ENCODE measurements around the gene P4HA3.

P4HA3 gene

DNA sequence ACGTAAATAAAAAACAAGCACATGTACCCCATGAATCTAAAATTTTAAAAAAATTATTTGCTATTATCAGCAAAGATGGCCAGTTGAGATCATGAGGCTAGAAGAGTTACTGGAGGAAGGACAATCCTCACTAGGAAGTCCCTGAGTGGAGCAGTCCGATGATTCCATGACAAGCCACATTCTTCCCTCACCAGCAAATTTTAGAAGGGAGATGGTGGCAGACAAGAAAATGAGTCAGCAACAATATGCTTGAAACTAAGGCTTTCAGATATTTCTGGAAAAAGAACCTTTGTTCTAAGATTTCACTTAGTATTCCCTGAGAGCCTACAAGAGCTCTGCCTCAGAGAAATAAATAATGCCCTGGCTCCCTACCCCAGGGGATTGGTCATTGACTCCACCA, 34.9 kb downstream of the P4HA3 start:
- in situ Hi-C loops (cut with MboI; ENCODE audit: low pct_unique_long_range_greater_than_20kb, low sequenced_read_pairs): no loop called here
- no peak for DNase-seq

DNA sequence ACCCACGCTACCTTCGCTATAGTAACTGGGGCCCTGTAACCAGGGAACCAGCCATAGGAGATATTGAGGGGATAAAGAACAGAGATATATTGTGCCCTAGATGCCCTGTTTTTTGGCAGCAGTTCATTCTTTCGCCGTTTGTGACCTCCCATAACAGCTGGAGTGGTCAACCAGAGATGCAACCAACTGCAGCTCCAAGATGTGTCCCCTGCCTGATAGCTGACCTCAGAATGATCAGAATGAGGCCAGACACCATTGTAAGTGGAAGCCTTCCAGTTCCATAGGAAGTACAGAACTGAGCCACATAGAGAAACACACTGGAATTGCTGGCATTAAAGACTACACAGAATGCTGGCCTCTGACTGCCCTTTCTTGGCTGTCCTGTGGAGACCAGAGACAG, 39.2 kb downstream of the P4HA3 start:
- in situ Hi-C loops (cut with MboI; ENCODE audit: low pct_unique_long_range_greater_than_20kb, low sequenced_read_pairs): loop anchor here (25.0 kb wide), 1 partner anchor 290 kb away; no protein-coding TSS in a partner anchor
- no peak for DNase-seq

DNA sequence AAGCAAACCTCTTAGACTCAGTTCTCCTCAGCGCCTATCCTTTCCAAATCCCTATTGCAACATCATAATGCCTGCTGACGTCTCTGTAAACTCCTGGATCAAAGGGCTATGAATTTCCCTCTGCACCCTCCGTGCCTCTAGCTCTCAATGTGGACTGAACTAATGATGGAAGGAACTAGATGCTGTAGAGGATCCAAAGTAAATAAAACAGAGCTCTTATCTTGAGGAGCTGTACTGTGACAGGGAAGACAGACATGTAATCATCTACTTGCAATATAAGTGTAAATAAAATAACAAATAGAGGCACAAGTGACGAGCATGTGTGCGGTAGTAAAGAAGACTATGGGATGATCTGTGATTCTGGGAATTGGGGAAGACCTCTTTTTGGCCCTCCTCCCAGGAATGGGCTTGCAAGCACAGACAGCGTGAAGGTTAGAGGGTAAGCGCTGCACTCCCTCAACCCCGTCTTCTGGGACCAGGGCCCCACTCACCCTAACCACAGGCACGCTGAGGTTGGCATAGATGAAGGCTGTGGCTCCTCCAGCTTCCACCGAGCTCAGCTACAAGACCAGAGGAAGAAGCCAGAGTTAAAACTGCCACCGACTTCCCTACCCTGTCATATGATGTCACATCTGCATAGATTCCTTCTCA, 42.2 kb downstream of the P4HA3 start:
- in situ Hi-C loops (cut with MboI; ENCODE audit: low pct_unique_long_range_greater_than_20kb, low sequenced_read_pairs): loop anchor here (10.0 to 25.0 kb wide), 2 partner anchors 176 to 293 kb away; no protein-coding TSS in a partner anchor
- peak; percentile 27 for DNase-seq

DNA sequence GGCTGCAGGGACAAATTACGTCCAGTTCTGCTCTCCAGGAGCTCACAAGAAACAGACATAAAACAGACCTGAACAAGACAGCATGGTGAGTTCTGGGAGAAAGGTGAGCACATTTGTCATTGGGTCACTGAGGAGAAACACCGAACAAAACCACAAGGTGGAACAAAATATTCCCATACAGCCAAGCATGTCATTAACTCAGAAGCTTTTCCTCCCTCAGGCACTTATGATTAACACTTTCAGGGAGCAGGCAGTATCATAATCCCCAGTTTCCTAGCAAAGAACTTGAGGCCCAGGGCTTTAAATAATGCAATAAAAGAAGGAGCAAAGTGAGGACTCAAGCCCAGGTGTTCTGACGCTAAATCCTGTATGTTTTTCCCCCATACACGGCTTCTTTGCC, 43.0 kb downstream of the P4HA3 start:
- in situ Hi-C loops (cut with MboI; ENCODE audit: low pct_unique_long_range_greater_than_20kb, low sequenced_read_pairs): loop anchor here (10.0 to 25.0 kb wide), 2 partner anchors 176 to 294 kb away; no protein-coding TSS in a partner anchor
- DNase-seq: no peak

DNA sequence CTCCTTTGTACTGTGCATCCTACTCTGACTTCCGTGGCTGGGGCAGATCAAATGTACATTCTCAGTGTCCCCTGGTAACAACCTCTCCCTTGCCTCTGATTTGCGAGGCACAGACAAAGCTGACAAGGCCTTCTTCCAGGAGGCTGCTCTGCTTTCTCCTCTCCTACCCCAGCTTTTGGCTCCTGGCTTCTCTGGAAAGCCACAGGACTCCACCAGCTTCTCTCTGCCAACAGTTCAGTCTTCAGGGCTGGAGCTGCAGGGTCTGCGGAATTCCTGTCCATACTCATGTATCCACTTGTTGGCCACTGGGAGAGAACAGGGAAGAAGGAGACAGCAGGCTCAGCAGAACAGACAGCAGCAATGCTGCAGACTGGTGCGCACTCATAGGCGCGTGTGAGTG, 44.4 kb downstream of the P4HA3 start:
- in situ Hi-C loops (cut with MboI; ENCODE audit: low pct_unique_long_range_greater_than_20kb, low sequenced_read_pairs): loop anchor here (10.0 to 25.0 kb wide), 2 partner anchors 178 to 295 kb away; no protein-coding TSS in a partner anchor

DNA sequence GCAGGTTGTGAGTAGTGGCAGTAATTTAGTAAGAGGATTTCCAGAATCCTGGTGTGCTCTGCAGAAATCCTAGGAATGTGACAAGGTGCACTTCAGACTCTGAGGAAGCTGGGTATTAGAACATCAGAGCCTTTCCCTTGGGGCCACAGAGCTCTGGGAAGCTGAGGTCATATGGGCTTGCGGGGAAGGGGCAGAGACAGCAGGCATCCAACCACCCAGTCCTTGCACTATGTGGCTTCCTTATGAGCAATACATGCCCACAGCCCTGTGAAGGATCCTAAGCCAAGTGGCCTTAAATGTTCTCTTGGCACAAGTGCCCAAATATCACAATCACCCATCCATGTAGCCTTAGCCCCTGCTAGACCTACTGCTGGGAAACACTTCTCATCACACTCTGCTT, 46.2 kb downstream of the P4HA3 start:
- in situ Hi-C loops (cut with MboI; ENCODE audit: low pct_unique_long_range_greater_than_20kb, low sequenced_read_pairs): loop anchor here (10.0 to 25.0 kb wide), 2 partner anchors 180 to 297 kb away; no protein-coding TSS in a partner anchor
- no peak for DNase-seq

More for the DNA sequence above, 44.4 kb downstream of the P4HA3 start:
- DNase-seq: no peak

DNA sequence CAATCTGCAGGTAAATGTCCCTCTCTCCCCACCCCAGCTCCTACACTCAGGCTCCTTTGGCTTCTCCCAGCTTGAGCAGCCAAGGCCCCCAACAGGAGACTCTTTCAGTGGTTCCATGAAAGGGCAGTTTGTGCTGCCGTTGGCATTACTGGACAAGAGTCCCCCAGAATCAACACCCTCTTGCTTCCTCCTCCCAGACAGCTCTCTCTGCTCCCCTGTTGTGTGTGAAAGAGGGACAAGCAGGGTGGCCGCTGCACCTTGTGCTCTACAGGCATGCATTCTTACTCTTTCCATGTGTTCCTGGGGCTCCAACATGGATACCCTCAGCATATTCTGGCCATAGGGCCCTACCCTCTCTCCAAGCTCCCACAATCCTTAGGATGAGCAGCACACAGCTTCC, 48.7 kb downstream of the P4HA3 start:
- in situ Hi-C loops (cut with MboI; ENCODE audit: low pct_unique_long_range_greater_than_20kb, low sequenced_read_pairs): loop anchor here (10.0 to 25.0 kb wide), 2 partner anchors 182 to 300 kb away; no protein-coding TSS in a partner anchor

DNA sequence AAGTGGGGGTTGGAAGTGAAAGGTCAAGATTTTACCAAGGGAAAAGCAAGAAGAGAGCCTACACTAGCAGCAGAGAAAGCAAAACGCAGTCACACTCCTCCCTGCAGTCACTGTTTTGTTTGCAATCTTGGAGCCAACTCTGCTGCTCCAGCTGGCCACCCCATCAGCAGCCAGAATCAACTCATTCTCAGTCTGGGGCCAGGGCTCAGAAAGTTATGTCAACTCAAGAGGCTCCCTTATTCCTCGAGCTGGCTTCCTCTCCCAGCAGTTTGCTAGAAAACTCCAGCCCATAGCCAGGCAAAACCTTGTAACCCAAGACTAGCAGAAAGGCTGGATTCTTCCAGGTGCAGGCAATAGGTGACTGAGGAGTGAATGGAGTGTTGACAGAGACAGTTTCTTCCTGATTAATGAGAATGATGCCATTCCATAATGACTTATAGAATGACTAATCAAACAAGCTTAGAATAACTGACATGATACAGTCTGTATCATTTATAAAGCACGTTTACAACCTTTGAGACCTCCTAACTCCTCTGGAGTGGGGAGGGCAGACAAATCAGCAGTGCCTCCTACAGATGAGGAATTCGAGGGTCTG, 53.4 kb downstream of the P4HA3 start:
- DNase-seq: no peak
- in situ Hi-C loops (cut with MboI; ENCODE audit: low pct_unique_long_range_greater_than_20kb, low sequenced_read_pairs): loop anchor here (25.0 kb wide), 1 partner anchor 304 kb away; no protein-coding TSS in a partner anchor

More for the DNA sequence above, 48.7 kb downstream of the P4HA3 start:
- no peak for DNase-seq

DNA sequence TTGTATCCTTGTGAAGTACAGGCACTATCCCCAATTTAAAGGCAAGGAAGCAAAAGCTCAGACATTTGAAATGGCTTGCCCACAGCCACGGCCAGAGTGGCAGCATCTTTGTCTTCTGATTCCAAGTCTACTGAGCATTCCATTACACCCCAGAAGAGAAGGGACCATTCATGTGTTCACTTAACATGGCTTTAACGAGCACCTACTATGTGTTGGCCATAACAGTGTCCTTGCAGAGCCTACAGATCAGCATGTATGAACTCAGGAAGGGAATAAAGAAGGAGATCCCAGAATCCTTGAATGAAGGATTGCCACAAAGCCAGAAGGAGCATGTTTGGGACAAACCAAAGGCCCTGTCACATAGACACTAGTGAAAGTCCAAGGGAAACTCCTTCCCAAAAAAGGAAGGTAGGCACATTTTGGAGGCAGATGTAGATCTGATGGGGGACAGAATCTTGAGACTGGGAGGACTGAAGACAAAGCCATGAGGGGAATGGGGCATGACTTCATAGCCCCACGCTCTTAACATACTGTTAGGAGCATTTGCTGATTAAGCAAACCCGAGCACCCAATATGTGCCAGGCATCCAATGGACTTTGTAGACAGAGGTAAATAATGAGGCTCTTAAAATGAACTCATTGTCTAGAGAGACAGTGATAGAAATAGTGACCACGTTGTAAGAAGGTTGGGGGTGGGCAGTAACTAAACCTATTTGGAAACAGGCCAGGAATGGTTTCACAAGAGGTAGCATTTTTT, 54.9 kb downstream of the P4HA3 start:
- DNase-seq: no peak
- in situ Hi-C loops (cut with MboI; ENCODE audit: low pct_unique_long_range_greater_than_20kb, low sequenced_read_pairs): loop anchor here (25.0 kb wide), 1 partner anchor 306 kb away; no protein-coding TSS in a partner anchor

DNA sequence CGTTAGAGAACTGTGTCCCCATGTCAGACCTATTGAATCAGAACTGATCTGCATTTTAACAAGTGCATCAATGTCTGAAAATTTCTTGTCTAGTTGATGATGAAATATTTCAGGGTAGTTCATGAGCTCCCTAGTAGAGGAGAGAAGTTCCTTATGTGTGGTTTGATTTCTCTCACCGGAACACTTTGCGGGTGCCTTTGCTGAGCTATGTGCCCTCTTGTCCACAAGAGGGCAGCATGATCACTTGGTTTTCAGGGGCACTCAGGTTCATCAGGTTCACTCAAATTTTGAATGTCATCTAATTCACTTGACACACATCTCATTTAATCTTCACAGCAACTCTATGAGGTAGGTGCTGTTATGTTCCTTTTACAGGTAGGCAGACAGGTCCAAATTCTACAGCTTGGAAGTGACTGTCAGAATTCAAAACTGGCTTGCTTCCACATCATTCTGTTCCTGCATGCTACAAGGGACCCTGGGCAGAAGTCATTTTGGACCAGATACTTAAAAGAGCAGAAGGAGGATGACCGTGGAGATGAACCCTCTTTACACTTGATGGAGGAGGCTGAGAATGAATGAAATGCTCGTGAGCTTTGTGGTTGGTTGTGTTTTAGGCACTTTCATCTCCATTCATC, 55.6 kb downstream of the P4HA3 start:
- in situ Hi-C loops (cut with MboI; ENCODE audit: low pct_unique_long_range_greater_than_20kb, low sequenced_read_pairs): loop anchor here (25.0 kb wide), 1 partner anchor 306 kb away; no protein-coding TSS in a partner anchor
- DNase-seq: peak; percentile 86

DNA sequence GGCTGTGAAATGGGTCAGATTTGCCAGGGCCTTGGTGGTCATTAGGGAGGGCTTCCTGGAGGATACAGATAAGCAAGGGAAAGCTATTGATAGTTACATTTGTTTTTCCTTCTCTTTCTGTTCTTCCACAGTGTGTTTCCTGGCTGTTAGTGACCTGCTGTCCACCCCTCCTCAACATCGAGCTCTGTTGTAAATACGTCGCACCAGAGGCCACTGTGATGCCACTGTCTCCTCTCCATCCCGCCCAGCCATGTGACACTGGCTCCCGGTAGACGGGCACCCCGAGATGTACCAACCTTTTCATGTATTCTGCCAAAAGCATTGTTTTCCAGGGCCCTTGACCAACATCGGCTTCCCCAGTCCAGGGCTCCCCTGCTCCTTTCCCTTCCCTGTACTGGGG, 58.1 kb downstream of the P4HA3 start:
- DNase-seq: no peak
- in situ Hi-C loops (cut with MboI; ENCODE audit: low pct_unique_long_range_greater_than_20kb, low sequenced_read_pairs): loop anchor here (25.0 kb wide), 1 partner anchor 309 kb away; no protein-coding TSS in a partner anchor

DNA sequence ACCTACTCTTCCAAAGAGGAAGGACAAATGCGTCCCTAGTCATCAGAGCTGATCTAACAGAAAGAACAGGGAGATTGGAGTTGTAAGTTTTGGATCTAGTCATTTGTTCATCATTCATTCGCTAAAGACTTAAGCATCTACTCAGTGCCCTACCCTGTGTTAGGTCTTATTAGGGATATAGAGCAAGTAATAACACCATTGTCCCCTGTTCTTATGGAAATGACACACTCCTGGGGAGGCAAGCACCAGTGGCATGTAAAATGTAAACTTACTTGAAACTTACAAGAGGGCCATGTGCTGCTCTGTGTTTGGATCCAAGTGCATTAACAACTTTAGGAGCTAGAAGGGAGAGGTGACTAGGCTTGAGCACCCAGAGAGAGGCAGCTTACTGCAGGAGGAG, 61.9 kb downstream of the P4HA3 start:
- in situ Hi-C loops (cut with MboI; ENCODE audit: low pct_unique_long_range_greater_than_20kb, low sequenced_read_pairs): no loop called here

DNA sequence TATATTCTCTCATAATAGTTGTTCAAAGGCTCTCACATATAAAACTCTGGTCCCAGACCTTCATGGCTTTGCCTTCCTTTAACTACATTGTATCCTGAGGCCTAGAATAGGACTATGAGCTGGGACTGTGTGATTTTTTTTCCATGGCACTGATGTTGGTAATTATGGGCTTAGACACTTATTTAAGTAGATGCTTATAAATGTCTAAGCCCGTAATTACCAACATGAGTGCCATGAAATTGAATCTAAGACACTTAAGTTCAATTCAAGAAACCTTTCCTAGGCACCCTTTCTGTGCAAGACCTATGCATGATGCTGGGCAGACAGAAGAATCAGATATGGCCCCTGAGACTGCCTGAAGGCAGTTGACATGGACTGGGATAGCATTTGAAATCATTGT, 63.0 kb downstream of the P4HA3 start:
- DNase-seq: no peak
- in situ Hi-C loops (cut with MboI; ENCODE audit: low pct_unique_long_range_greater_than_20kb, low sequenced_read_pairs): no loop called here

More for the DNA sequence above, 61.9 kb downstream of the P4HA3 start:
- no peak for DNase-seq

DNA sequence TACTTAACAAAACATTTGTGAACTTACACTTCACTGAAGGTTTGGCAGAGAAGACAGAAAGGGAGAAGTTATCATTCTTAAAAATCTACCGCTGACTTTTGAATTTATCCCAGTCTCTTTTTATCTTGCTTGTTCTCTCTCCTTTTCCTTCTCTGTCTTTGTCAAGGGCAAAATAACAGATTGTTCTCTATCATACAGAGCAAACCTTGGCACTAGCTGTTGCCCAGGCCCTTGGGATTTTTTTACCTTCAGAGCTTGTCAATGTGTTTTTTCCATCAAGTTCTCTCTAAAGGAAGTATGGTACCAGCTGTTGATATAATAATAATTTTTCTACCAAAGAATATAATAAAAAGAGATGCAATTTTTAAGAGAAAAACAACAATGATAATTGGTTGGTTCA, 73.2 kb downstream of the P4HA3 start:
- no peak for DNase-seq
- in situ Hi-C loops (cut with MboI; ENCODE audit: low pct_unique_long_range_greater_than_20kb, low sequenced_read_pairs): no loop called here

DNA sequence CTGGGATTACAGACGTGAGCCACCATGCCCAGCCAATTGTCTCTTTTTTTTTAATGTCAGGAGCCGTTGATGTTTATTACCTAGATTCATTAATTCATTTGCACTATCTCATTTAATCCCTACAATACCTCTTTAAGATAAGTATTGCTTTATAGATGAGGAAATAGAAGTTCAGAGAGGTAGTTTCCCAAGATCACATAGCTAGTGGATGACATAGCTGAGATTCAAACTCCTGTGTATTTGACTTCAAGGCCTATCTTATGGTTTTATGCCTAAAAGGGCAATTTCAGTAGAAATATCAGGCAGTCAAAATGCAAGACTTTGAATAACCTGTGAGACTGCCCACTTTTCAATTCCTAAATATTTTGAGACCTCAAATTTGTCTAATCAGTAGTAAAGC, 73.9 kb downstream of the P4HA3 start:
- DNase-seq: no peak
- in situ Hi-C loops (cut with MboI; ENCODE audit: low pct_unique_long_range_greater_than_20kb, low sequenced_read_pairs): no loop called here

DNA sequence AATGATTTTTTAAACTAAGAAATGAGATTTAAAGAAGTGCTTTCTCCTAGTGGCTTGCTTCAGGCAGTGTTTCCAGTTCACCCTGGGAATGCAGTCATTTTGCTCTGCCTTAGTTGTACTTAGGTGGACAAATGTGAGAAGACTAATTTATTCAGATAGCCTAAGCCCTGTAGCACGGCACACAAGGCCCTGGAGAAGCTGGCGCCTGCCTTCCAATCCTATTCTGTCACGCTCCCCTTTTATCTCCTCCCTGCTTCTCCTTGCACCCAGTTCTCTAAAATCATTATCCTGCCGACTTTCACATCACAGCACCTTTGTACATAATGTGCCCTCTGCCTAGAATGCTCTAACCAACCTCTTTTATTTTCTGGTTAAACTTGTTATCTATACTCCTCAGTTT, 76.3 kb downstream of the P4HA3 start:
- in situ Hi-C loops (cut with MboI; ENCODE audit: low pct_unique_long_range_greater_than_20kb, low sequenced_read_pairs): no loop called here

DNA sequence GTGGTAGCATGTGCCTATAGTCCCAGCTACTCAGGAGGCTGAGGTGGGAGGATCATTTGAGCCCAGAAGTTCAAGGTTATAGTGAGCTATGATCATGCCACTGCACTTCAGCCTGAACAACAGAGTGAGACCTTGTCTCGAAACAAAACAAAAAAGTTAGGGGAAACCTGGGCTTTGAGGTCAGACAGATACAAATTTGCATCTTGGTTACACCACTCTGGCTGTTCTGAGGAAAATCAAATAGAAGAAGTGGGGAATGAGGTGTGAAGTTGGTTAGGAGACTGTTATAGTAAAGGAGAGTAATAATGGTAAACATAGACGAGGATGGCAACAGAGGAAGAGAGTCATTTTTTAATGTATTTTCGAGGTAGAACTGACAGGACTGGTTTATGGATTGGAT, 77.8 kb downstream of the P4HA3 start:
- no peak for DNase-seq
- in situ Hi-C loops (cut with MboI; ENCODE audit: low pct_unique_long_range_greater_than_20kb, low sequenced_read_pairs): no loop called here

More for the DNA sequence above, 76.3 kb downstream of the P4HA3 start:
- DNase-seq: no peak

DNA sequence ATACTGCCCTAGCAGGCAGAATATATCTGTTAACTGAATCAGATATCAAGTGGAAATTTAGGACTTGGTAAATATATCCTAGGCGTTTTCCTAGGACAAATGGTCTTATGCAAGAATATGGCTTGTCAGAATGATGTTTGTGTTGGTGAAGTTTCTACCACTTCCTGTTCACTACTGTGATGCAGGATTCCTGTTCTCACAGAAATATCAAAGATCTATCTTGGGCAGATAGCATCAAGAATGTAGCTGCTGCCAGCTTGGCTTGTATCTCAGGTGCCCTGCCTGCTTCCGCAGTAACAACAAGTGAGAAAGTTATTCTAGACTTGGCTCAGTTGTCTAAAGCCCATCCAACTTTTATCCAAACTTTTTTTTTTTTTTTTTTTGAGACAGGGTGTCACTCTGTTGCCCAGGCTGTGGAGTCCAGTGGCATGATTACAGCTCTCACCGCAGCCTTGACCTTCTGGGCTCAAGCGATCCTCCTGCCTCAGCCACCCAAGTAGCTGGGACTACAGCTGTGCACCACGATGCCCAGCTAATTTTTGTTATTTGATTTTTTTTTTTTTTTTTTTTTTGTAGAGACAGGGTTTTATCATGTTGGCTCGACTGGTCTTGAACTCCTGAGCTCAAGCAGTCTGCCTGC, 79.0 kb downstream of the P4HA3 start:
- in situ Hi-C loops (cut with MboI; ENCODE audit: low pct_unique_long_range_greater_than_20kb, low sequenced_read_pairs): no loop called here
- DNase-seq: no peak

DNA sequence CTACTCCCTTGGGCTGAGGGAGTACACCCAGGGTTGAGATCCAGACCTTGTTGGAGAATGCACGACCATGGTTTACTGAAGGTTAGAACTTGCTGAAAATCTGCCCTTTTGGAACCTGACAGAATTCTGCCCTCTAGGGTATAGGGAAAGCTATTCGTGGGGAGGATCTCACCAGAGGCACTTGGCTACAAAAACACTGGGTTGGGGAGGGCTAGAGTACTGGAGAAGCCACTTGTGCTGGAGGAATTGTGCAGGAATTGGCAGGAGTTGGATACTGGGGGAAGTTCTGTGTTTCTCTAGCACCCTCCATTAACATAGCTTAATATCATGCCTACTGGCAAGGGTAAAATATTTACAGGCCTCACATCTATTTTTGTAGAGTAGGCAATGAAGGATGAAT, 84.5 kb downstream of the P4HA3 start:
- in situ Hi-C loops (cut with MboI; ENCODE audit: low pct_unique_long_range_greater_than_20kb, low sequenced_read_pairs): no loop called here

More for the DNA sequence above, 84.5 kb downstream of the P4HA3 start:
- DNase-seq: no peak

Measured in KBM-7 (cell line).